Occipital lobe (tissue), 2 donors: ENCODE data around the gene RASL11B. TPM values are rescaled to one million over a fixed set of nuclear protein-coding genes. Genes with fewer than 3 reads are reported as not detected.

Experiments used
- DNase-seq: peaks from one replicate; lab custom pipeline; 2025; lab: John Stamatoyannopoulos, UW
- total RNA-seq: library from RNA; depleted of rRNA; stranded (reverse); fragments of >200 nt; gene quantifications from one replicate; pipeline ENCODE4 v1.2.3, GENCODE V29; 2014

RASL11B gene
- total RNA-seq, 1 donor from 2014 or later: 31.7 TPM

DNA sequence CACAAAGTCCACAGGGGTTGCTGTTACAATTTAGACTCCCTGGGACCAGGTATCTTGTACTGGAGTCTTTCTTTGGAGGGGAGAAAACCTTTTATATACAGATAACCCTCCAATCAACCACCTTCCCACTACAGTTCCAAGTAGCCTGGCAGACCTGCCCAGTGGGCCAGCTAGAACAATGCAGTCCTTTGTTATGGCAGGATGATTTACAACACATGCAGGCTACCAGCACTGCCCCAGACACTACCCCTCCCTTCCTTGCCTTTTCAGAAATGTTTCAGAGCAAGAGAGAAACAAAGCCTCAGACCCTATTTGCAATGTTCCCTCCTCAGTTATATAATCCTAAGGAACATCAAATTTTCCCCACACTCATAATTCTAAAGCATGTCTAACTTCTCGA is 11.1 kb downstream of the RASL11B start:
- DNase-seq: no peak

DNA sequence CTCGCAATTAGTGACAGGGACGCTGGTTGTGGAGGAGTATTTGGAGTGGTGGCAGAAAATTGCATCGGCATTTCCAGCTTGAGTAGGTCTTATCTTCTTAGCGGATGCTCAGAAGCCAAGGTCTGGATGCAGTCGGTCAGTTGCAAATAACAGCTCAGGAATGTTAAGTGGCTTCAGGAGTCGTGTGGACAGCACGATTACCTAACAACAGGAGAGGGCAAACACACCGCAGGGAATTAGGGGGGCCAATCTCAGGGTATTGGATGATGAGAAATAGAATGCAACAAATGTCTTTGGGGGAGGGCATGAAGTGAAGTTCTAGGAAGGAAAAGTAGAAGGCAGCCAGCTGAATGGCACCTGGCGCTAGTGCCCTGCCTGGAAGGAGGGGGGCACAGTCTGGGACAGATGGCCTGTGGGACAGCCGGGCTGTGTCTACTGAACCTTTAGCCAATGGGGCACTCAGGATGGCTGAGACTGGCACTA is 11.8 kb downstream of the RASL11B start:
- no peak for DNase-seq

DNA sequence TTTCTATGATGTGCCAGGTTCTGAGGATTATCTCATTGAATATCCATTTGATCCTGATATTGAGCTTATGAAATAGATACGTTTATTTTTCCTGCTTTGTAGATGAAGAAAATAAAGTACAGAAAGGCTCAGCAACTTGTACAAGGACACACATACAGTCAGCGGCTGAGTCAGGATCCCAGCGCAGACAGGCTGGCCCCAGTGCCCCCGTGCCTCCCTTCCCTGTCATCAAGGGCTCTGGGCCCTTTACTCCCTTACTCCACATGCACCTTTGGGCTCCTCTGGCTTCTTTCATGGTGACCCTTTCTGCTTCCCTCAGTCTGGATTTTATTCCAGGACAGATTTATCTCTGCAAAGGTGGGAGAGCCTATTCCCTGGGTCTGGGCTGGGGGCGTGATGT is 12.8 kb downstream of the RASL11B start:
- no peak for DNase-seq

DNA sequence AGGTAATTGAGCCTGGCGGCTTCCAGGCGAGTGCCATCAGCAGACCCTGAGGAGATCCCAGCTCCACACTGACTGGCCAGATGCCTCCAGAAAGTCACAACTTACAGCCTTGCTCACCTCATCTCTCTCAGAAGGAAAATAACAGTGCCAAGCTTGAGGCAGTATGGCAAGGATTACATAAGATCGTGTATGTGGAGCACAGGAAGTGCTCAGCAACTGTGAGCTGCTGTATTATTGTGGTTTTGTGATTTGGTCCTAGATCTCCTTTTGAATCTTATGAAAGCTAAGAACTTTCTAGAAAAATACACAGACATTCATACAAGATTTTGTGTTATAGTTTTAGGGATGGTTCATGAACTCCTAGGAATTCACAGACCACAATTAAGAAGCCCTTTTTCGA is 14.0 kb downstream of the RASL11B start:
- no peak for DNase-seq

DNA sequence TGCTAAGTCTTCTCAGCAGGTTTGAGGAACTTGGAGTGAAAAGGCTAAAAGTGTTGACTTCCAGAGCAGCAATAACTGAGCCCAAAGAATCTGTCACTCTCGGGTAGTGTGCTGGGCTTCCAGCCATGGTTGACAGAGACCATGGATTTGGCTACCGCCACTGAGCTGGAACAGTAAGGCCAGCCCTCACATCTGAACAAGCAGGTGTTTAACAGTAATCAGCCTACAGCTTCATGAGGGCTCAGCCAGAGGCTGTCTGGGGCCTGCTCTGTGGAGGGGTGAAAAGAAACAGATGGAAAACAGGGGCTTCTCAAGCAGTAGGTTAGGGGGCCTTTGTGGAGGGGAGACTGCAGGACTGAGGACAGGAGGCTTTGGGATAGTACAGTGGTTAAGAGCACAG is 14.9 kb downstream of the RASL11B start:
- DNase-seq: no peak

DNA sequence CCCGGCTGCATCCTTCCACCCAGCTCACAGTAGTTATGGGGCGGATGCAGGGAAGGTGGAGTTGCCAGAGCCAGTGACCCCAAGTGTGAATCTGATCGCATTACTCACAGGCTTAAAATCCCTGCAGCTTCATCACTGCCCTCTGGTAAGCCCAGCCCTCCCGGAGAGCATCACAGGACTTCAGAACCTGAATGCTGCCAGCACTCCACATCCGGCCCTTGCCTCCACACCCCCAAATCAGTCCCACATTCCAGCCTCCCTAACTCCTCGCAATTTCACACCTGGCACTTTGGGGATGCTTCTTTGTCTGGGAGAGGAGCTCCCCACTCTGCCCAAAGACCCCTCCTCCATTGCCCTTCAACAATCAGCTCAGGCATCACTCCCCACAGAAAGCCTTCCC is 15.6 kb downstream of the RASL11B start:
- no peak for DNase-seq

DNA sequence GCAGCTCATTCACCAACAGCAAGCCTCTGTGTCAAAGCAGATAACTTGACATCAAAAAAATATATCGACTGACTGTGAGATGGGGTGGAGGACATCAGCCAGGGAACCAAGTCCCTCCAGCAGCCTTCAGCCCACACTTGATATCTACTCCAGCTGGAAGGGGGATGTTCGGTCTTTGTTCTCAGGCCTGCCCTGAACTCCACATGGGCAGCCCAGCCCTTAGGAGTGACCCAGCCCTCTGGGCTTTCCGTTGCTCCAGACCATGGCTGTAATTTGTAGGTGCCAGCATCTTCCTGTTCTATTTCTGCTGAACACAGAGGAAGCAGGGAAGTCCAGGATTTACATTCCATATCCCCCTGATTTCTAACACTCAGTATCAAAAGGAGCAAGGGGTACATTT is 17.4 kb downstream of the RASL11B start:
- no peak for DNase-seq

DNA sequence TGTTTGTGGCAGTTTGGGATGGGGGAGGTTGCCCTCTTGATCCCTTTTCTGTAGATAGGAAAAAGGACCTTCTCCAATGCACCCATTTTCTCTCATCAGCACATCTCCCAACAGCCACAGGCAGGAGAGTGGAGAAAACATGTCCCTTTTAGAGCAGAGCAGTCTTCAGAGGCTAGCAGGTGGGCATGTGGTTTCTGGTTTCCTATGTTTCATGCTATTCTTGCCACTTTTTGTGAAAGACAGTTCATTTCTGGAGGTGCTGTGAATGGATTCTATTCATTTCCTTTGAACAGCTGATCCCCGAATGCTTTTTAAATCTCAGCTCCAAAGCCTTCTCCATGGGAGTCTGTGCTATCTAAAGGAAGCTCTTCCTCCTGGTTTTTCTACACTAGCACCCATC is 18.9 kb downstream of the RASL11B start:
- no peak for DNase-seq

DNA sequence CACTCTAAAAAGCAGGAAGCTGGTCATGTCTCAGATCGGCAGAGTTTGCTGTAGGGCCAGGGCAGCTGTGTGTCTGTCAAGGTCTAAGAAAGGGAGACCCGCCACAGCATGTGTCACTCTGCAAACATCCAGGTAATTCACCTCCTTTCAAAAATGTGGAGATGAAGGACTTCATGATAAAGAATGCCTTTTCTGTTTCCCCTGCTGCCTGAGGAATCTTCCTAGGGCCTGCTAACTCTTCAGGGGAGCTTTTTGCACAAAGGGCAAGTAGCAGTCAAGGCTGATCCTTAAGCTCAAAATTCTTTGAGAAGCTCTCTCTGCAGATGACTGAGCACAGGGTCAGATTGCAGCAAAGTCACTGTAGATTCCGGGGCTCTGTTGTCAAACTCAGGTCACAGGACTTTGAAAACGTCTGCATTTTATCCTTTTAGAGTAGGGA is 21.1 kb downstream of the RASL11B start:
- DNase-seq: no peak

DNA sequence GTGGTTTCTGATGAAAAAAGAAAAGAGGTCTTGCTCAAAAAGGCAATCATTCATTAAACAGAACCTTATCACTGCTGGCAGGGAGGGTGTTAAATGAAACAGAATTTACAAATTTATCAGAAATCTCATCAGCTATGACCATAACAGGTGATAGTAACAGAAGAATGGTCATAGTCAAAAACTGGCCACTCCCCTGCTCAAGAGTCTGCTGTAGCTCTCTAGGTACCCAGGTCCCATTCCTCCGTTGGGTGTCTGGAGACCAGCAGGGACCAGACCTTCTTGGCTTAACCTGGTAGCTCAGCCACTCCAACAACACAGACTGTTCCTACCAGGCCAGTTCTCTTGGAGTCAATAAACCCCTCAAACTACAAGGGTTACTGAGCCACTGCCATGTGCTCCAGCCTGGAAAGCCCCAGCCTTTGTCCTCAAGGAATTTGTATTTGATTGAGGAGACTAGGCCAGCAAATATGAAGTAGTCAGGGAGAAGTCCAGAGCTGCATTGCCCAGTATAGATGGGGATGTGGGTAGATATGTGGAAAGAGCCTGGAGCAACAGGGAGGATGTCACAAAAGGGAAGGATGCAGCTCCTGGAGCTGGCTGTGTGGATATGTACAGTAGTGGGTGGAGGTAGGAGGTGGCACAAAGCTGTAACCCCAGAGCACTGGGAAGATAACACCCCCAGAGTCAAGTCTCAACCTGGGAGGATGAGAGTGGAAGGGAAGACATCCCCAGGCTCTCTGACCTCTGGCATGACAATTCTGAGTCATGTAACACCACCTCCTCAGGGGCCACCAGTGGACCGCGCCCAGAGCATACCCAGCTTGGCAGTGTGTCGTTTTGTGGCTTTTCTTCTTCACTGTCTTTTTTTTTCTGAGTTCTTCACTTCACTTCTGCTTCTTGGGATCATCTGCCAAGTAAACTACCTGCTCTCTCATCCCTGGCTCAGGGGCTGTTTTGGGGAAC is 21.9 kb downstream of the RASL11B start:
- DNase-seq: no peak

DNA sequence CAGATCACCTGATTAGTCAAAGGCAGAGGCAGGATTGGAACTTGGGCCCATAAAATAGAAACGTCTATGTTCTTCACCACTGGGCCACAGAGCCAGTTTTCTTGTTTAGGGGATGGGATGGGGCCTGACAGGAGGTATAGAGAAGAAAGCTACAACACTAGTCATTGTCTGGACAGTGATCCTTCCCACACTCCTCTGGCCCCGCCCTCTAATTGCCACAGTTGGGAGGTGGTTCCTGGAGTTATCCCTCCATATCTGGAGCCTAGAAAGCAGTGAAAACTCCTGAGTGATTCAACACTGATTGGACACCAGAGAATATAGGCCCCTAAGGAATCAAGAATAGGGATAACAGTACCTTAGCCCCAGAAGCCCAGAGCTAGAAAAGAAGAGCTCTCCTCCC is 22.9 kb downstream of the RASL11B start:
- DNase-seq: no peak

DNA sequence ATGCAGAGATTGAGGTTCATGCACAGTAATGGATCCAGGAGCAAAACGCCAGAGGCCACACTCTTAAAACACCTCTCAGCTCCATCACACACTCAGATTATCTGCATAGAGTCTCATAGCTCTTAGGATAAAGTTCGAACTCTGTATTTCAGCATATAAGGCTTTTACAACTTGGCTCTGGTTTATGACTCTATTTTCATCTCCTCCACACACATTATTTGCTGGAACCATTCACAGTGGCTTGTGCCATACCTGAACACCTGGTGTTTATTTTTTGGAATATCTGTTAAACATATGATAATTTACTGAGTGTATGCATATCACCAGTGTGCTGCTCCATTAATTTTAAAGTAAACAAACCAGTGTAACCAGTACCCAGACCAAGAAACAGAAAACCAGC is 27.2 kb downstream of the RASL11B start:
- DNase-seq: no peak

DNA sequence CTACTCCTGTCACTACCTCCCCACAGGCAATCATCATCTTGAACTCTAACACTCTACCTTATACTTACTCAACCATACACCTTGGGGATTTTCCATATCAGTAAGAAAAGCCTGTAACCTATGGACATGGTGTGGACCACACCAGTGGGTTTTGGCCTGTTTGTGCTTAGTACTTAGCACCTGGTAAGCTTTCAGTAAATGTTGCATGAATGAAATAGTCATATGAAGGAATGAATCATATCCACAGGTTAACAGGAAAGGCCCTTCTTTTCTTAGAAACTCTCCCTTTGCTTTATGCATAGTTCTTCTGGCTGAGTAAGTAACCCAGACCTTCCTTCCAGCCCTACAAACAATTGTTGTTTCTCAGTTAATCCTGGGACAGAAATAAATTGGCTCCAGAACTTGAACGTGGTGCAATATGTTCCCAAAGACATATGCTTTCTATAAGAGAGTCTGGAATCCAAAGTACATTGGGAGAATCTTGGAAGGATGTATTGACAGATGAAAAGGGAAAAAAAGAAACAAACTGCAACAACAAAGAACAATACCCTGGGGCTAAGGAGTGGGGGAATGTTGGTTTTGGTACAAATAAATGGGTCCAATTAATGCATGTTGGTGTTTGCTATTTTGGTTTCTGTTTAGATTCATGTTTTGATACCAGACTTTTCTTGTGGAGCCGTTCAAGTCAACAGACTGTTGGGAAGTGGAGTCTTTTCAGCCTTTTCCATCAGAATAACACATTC is 27.8 kb downstream of the RASL11B start:
- DNase-seq: no peak

DNA sequence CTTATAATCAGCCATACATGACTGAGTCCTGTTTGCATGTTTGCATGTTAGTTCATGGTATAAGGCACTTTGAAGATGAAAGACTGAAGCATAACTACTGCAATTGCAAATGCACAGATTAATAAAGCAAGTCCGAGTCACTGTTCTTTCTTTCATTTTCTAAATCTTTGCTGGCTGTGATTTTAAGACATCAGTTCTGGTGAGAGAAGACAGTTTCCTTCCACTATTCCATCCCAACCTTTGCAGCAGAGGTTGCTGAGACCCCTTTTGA is 28.3 kb downstream of the RASL11B start:
- no peak for DNase-seq

DNA sequence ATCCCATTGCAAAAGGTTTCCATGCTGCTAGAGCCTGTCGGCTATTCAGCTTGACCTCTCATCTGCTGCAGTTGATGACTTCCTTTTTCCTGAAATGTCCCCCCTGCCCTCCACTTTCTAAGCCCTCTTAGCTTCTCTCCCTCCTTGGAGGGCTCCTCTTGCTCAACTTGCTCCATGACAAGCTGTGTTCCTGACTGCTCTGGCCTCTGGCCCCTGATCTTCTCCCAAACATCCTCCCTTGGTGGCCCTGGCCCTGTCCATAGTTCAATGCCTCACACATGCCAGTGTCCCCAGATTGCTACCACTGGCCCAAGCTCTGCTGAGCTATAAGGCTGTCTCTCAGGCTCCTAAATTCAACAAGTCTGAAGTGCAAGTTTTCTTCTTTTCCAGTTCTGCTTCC is 29.6 kb downstream of the RASL11B start:
- no peak for DNase-seq

DNA sequence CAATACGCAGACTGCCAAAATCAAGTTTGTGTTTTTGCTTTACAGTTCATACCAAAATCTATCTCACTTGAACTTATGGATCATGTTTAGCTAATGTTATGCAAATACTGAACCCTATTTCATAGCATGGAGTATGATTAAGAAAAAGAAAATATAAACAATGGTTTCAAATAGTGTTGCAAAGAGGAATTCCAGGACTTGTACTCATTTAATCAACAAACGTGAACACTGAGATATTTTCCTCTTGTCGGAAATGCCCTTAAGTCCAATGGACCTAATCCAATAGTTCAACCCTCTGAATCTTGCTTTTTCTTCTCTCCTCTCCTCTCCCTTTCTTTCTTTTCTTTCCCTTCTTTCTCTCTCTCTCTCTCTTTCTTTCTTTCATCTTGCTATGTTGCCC is 30.8 kb downstream of the RASL11B start:
- DNase-seq: no peak

DNA sequence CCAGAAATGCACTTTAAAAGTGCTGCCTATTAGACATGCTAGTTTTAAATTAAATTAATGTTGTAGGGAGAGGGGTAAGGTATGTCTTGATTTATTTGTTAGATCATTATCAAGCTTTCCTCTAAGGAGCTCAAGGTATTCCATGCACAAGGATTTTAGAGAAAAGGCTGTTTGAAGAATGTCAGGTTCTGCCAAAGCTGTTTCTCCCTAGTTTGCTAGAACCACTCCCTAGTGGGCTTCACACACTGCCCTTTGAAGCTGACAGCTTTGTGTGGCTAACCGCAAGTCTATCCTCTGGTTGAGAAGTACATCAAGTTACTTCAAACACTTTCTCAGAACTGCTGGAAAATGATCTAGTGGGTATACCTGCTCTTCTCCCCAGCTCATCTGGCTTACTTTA is 32.3 kb downstream of the RASL11B start:
- no peak for DNase-seq

DNA sequence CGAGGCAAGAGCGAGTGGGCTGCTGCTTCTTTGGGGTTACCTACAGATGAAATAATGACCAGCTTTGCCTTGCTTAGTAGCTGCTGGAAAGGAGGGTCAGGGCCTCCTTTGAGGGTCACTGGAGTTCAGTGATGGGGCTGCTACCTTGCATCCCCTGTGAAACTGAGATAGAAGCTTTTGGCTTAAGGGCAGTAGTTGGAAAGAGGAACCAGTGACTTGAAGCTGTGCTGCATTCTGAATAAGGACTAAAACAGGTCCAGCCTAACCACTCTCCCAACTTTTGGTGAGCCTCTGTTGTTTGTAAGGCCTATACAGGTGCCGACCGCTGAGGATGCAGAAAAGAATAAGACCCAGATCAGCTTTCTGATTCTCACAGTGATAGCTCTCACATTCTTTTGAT is 41.2 kb downstream of the RASL11B start:
- no peak for DNase-seq

DNA sequence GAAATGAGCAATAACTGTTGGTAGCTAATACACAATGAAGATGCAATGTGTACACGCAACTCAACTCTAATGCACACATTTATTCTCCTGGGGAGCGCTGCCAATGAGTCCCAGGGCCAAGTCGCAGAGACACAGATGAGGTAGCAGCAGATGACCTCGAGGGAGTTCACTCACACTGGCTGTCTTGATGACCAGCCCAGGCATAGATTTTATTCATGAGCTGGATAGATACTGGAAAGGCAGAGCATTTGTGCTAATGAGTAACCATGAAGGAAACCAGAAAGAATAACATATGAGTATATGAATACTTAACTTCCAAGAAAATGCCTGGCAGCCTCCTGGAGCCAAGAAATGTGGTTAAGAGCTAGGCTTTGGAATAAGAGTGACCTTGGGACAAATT is 42.3 kb downstream of the RASL11B start:
- DNase-seq: no peak

DNA sequence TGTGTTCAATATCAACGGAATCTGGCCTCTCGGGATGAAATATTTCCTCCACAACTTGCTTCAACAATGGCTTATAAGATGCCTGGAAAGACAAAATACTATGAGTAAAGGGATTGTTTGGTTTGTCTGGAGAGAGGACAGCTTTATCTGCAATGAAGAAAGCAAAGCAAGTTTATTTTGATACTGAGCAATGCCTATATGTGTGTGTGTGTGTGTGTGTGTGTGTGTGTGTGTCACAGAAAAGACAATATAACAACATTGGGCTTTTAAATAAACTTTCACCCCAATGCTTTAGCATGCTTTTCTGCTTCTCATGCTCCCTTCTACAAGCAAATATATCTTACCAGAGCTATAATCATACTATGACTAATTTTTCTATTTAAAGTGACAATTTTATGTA is 45.4 kb downstream of the RASL11B start:
- no peak for DNase-seq

DNA sequence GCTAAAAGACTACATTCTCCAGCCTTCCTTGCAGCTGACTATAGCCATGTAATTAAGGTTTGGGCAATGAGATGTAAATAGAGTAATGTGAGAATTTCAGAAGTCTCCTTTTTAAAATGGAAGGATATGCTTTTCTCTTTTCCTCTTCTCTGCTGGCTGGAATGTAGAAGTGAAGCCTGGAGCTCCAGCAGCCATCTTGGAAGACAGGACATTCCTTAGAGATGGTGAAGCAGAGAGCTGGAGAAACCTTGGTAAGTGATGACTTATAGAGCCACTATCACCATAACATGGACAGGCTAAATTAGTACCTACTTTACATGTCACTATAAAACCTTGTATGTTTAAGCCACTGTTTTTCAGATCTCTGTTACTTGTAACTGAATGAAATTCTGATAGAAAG is 48.0 kb downstream of the RASL11B start:
- no peak for DNase-seq

DNA sequence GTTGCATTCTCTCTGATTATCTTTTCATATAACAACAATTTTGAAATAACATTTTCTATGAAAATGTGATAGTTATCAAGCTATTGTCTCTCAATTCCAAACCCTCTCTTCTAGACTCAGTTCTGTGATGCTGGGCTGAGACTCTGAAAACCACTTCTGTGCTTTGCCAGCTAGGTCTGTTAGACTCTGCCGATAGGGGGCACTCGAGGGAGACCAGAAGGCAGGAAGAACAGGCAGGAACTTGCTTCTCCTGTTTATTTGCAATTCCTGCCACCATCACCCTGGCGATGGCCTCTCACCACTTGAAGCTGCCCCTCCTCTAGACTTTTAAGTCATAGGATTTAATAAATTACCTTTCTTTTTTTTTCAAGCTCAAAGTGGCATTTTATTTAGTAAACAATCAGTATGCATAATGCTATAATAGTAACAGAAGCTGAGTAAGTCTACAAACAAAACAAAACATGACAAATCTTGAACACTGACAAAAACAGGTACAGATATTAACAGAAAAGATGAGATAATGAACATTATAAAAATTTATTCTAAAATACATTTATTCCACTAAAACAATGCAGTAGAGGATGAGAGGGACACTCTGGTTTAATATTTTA is 49.7 kb downstream of the RASL11B start:
- peak; percentile 12 for DNase-seq
